SW 1271 (cell line): Measurements from ENCODE around the gene MPPE1.
A peak's percentile ranks its signal among the peaks of the same experiment; 100 is the strongest.
"Not testable (repeated sequence)": the region's sequence is repeated elsewhere in the genome, so short reads cannot be mapped to it uniquely, and the experiment has no call there.

Experiments
- DNase-seq, 2 experiments: peaks; one replicate each; lab custom pipeline; 2025; lab: John Stamatoyannopoulos, UW

The MPPE1 gene, protein sequence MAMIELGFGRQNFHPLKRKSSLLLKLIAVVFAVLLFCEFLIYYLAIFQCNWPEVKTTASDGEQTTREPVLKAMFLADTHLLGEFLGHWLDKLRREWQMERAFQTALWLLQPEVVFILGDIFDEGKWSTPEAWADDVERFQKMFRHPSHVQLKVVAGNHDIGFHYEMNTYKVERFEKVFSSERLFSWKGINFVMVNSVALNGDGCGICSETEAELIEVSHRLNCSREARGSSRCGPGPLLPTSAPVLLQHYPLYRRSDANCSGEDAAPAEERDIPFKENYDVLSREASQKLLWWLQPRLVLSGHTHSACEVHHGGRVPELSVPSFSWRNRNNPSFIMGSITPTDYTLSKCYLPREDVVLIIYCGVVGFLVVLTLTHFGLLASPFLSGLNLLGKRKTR

DNA sequence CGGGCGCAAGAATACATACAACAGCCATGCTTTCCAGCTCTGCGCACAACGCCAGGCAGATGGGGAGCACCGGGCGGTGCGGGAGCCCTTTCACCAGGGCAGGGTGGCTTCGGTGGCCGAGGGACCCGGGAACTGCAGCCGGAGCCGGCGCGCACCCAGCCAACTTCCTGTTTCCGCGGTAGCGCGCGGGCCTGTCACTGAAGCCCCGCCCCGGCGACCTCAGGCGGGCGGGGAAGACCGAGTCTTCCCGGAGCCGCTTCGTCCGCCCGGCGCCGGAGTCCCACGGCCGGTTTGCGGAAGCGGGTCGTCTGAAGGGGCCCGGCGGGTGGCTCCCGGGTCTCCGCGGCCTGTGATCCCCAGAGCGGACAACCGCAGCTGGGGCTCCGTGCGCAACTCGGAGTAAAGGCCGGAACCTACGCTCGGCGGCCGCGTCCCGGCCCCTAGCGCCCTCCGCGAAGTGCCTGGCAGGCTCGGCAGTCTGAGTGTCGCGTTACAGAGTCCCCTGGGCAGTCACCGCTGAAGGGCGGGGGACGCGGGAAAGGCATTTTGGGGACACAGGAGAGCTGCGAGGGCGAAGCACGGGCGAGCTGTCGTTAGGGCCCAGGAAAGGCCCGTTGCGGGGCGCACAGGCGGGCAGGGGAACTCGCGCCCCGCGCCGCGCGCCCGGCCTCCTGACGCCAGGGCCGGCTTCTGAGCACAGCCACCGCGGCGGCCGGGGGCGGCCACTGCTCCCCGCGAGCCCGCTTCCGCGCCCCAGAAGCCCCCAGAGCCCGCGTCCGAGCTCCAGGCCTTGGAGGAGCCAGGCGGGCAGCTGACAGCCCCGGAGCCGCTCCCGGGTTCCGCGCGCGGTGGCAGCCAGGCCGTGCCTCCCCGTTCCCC is at the start of gene MPPE1:
TSS of gene MPPE1 (minus strand) at position 136 of the 879 bp plus-strand sequence. CDS start 11,053 bp downstream, outside the sequence.
- peak; percentile 22 to 70 for DNase-seq

DNA sequence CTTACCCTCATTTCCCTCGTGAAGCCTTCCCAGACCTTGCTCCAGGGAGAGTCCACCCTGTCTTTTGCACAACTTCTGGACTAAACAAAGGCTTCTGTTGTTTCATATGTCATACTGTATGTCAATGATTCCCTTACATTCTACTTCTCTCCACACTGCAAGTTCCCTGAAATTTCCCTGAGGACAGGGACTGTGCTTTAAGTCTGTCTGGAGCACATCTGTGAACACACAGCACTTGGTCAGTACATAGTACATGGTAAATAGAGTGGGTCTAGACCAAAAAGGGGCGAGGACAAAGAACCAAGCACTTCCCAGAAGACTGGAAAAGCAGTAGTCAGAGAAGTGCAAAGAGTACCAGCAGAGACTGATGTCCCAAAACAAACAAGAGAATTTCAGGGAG is 49.5 kb upstream of the MPPE1 start:
- DNase-seq: no peak

DNA sequence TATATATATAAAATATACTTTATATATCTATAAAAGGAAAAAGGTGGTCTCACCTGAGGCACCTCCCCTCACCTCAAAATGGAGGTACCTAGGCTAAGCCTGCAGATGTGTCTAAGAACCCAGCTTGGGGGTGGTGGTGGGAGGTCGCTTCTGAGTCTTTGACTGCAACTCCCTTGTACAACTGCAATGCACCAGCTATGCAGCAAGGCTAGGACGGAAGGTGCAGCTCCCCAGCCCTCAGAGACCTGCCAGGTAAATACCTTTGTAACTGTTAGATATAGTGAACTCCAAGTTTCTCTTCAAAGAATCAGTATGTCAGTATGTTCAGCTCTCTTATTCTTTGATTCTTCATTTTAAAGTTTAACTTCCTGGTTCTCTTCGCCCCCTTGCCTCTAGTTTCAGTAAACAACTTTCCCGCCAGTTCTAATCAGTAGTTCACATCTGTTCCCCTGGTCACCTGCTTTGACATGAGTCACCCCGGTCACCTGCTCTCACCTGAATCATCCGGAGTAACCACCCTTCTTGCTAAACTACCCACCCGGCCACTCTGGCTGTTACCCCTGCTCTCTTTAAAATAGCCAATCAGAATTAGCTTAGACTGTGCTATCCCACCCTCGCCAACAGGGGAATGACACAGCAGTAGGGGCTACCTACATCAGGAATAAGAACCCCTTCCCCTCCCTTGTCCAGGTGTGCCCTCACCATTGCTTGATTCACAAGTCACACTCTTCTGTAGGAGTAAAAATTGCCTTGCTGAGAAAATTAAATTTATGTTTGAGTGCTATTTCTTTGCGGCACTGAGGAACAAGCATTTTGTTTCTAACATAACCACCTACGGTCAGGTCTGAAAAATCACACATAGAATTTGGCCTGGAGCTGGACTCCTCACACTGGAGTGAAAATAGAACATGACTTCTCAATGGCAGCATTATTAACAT is 48.5 kb upstream of the MPPE1 start:
- DNase-seq: no peak

DNA sequence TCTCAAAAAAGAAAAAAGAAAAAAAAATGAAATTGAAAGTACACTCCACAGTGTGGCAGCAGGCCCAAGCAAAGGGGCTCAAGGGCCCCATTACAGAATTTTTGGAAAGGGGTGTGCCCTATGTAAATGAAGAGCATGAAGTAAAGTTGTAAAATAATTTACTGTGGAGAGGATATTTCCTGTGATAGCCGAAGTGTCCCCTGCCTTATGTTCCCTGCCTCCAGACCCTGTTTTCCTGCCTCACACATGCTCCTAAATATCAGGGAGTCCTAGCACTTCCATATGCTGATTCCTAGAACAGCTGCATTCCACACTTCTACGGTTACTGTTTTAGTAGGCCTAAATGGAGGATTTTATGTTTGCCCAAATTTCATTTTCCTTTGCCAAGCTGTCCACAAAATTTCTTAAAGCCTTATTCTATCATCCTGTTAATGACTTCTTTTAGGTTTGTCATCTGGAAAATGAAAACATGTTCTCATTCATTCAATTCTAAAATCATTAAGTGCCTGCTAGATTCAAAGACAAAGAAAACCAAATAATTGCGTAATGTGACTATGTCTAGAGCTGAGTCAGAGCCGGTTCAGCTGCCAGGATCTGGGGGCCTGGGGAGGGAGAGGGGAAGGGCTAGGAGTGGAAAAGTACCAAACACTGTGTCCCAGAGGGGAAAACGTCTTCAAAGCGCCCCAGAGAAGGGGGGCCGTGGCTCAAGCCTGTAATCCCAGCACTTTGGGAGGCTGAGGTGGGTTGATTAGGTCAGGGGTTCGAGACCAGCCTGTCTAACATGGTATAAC is 47.3 kb upstream of the MPPE1 start:
- DNase-seq: no peak

DNA sequence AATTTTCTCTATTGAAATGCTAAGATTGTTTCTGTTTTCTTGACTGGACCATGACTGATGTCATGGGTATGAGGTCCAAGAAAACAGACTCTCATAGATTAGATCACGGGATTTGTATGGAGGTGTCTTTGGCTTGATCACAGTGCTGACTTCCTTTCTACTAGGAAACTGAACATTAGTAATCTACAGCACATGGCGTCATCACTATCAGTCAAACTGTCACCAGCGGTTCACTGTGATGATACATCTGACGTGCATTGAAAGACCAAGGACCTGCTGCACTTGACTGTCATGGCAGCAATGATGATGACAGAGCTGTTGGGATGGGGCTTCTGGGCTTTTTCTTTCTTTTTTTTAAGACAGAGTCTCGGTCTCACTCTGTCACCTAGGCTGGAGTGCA is 45.0 kb upstream of the MPPE1 start:
- DNase-seq: no peak

DNA sequence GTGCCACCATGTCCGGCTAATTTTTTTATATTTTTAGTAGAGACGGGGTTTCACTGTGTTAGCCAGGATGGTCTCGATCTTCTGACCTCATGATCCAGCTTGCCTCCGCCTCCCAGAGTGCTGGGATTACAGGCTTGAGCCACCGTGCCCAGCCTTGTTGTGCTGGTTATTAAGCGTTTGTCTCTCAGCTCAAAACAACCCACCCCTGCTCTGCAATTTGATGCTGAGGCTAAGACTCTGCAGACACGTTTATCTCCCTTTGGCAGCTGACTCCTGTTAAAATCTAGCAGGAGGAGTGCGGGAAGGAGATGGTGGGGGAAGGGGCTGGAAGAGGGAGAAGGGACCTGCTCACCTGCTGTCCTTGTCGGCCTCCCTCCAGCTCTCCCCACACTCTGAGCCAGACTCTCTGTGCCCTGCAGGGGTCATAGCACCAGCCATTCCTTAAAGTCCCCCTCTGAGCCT is 43.3 kb upstream of the MPPE1 start:
- no peak for DNase-seq

DNA sequence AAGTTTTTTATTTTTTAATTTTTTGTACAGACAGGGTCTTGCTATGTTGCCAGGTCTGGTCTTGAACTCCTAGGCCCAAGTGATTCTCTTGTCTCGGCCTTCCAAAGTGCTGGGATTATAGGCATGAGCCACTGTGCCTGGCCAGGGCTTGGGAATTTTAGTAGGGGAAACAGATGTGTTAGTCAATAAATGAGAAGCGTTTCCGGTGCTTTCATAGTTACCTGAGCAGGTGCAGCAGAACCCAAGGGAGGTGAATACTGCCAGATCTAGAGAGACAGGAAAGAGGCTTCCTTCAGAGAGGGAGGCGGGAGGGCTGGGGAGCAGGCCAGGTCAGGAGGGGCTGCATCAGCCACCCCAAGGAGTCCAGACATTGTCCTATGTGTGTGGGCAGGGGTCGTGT is 42.7 kb upstream of the MPPE1 start:
- DNase-seq: no peak

DNA sequence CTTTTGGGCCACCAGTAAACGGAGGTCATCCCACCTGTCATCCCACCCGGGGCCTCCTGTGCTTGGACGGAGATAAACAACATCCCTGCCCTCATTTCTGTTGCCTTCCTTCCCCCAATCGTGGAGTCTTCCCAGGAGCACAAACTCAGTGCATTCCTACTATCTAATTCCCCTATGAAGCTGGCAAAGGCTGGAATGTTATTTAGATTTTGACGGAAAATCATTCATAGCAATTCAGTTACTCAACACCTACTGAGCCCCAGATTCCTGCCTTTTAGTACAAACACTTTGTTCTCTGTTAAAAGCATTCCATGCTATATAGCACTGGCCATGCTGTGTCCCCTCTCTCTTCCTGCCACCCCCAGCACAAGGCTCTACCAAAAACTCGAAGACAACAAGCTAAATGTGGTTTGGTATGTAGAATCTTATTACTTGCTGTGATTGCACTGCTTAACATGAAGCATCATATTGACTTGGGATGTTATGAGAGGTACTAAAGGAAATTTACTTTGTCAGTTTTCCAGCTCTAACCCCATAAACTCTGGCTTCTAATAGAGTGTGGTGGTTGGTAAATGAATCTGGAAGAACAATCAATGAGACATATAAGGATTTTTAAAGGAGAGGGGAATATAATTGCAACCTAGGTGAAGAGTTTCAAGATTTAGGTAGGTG is 40.9 kb upstream of the MPPE1 start:
- no peak for DNase-seq

DNA sequence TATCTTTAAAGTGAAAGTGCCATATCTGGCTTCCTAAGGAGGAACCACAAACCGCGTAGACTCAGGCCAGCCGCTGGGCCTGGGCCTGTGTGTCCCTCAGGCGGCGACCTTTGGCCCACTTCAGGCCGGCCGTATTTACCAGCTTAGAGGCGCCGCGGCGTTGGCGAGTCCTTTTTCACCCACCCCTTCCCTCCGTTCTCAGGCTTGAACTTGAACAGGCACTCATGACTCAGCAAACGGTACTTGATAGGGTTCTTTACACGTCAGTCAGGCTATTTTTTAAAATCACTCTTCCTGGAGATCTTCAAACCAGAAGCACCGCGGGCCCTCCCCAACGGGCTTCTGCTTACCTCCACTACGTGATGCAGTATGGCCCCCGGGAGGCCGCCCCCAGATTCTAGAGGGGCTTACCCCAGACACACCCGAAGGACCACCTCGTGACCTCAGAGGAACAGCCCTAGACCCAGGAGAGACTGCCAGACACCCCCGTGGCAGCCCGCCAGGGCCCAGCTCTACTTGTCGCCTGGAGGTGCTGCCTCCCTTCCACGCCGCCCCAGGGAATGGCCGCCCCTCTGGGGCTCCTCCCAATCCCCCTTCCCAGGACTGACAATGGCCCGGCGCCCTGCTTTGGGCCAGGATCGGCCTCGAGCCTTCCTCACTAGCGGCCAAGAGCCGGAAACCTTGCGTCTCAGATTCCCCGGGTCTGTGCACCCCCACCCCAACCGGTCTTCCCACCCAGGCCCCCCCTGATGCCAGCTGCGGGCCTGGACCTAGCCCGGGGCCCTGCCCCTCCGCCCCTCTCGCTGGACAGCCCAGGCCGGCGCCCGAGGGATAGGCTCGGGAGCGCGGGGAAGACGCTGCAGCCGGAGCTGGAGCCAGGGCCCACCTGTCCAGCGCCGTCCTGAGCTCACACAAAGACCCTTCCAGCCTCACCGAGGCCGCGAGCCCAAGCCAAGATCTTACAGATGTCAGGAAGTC is 39.4 kb upstream of the MPPE1 start:
- peak; percentile 1 to 11 for DNase-seq

DNA sequence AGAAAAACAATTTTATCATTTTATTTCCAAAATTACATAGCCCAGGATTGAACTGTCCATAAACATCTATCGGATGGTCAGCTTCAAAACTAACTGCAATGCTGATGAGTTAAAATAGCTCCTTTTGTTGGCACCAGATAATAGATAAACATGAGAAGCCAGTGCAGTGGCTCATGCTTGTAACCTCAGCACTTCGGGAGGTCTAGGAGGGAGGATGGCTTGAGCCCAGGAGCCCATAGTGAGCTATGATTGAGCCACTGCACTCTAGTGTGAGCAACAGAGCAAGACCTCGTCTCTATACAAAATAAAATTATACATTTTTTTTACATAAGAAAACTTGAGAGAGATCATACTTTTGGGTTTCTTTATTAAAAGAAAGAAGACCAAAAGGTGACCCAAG is 38.6 kb upstream of the MPPE1 start:
- no peak for DNase-seq

DNA sequence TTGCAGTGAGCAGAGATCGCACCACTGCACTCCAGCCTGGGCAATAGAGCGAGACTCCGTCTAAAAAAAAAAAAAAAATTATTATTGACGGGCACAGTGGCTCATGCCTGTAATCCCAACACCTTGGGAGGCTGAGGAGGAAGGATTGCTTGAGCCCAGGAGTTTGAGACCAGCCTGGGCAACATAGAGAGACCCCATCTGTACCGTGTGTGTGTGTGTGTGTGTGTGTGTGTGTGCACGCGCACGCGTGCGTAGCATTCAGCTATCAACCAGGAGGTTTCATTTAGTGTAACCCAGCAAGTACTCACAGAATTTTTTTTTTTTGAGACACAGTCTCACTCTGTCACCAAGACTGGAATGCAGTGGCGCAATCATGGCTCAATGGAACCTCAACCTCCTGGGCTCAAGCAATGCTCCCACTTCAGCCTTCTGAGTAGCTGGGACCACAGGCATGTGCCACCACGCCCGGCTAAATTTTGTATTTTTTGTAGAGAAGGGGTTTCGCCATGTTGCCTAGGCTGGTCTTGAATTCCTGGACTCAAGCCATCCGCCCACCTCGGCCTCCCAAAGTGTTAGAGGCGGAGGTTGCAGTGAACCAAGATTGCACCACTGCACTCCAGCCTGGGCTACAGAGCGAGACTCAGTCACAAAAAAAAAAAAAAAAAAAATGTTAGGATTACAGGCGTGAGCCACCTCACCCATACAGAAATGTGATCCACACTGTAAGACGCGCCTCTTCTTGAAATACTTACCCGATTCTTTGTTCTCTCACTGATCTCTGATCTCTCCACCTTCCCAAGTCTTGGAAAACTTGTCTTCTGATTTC is 37.9 kb upstream of the MPPE1 start:
- not testable (repeated sequence) for DNase-seq

DNA sequence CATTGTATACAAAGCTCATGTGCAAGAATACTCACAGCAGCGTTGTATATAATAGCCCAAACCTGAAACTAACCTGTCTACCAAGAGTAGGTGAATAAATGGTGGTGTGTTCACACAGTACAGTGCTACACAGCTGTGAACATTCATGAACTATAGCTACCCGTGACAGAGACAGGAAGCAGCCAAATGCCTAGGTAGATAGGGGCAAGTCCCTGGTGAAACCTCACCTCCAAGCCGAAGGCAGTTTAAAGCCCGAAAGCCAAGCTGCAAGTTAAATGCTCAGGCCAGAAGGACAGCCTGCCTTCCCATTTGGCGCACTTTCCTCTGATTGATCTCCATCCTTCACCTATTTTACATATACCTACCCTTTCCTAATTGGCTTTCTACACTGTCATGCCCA is 36.7 kb upstream of the MPPE1 start:
- DNase-seq: no peak

DNA sequence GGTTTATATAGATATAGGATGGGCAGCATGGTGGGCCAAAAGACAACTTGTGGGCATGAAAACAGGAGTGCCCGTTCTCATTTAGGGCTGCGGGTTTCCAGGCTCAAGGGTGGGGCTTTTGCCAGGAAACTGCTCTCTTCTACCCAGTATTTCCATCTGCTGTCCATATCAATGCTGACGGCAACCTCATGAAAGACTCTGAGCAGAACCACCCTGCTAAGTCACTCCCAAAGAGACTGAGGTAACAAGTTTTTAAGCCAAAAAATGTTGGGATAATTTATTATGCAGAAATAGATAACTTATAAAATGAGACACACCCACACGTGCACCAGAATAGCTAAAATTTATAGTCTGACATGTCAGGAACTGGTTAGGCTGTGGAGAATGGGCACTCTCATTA is 36.1 kb upstream of the MPPE1 start:
- no peak for DNase-seq

DNA sequence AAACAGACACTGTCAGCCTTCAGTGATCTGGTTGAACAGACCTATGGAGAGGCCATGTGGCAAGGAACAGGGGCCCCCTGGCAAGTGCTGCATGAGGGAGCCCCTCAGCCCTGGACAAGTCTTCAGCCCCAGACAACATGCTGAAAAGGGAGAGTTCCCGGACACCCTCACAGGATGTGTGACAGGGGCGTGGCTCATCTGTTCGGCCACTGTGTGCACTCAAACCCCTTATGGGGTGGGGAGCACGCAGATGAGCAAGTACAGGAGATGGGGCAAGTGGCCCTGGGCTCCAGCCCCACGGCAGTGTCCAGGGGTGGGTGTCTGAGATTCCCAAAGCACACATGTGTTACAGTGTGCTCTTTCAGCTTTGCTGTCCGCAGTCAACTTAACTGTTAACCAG is 35.4 kb upstream of the MPPE1 start:
- no peak for DNase-seq

DNA sequence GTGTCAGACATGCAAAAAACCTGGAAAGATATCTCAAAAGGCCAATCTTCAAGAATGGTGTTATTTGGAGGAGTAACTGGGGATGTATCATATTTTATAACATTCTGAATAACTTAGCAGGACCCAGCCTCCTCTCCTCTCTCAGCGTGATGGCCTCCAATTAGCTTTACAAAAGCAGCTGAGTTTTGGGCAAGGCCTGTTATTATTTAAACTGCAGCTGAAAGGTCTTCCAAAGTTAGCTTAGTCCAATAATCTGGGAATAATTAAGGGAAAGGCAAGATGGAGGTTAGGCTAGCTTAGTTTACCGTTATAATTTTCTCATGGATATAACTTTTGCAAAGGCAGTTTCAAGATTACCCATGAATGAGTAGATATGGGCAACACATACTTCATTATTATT is 32.8 kb upstream of the MPPE1 start:
- DNase-seq: no peak

DNA sequence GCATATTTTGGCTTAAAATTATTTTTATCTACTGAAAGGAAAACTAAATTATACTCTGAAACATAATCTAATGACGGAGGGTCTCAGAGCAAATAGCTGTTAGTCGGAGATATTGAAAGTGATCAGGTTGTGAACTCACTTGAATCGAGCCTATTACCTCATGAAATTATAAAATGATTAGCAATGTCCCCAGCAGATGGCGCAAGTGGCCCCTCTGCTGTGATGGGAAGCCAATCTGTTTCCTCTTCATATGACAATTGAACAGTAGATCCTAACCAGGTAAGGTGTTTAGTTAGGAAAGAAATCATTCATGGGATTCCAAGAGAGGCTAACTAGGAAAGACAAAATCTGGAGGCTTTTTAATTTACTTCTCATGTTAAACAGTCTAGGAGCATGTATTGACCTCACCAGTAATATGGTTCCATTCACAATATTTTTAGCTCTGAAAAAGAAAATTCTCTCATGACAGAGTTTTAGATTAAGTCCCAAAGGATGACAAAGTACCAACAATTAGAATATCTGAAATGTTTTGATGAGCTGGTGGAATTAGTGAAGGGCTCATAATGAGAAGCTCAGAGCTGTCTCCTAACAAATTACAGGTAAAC is 29.9 kb upstream of the MPPE1 start:
- DNase-seq: peak; percentile 5 to 31

DNA sequence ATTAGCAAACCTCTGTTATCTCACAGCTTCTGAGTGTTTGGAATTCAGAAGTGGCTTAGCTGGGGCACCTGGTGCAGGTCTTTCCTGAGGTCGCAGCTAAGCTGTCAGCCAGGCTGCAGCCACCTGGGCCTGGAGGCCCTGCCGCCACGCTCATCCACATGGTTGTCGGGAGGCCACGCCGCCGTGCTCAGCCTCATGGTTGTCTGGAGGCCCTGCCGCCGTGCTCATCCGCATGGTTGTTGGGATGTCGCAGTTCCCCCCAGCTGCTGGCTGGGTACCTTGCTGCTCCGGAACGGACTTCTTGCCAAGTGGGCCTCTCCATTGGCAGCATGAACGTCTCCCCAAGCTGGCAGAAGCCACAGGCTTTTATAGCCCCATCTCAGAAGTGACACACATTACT is 24.3 kb upstream of the MPPE1 start:
- no peak for DNase-seq

DNA sequence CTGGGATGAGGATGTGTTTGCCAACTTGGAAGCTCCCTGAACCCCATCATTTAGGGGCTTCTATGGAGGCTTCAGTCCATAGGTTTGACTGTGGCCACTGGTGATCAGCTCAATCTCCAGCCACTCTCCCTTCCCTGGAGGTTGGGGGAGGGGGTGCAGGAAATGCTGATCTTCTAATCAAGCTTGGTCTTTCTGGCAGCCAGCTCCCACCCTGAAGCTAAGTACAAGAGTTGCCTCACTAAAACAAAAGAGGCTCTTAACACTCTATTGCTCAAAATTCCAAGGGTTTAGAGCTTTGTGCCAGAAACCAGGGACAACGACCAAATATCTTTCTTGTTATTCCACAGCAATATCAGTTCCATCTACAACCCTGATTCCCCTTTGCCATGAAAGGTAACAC is 19.4 kb upstream of the MPPE1 start:
- no peak for DNase-seq
